HCT116 (cell line): ENCODE data around the gene TMEFF2.

Experiments
- CEBPB ChIP-seq: IDR thresholded peaks from 2 replicates; pipeline ENCODE4 v1.6.1; 2012; ENCODE audit warnings: low read depth
- CTCF ChIP-seq, 3 experiments: fragments of 200-600 bp in 1 of 3; sonication (generic) in 1 of 3; IDR thresholded peaks in 2 of 3; conservative IDR thresholded peaks in 1 of 3; 2 replicates each; pipeline ENCODE4 v1.5.1; 2012 to 2017; ENCODE audit warnings: low read depth in 2 of 3, low read length in 2 of 3, antibody characterized with exemption in 1 of 3, borderline replicate concordance in 1 of 3, control low read depth in 1 of 3, mild to moderate bottlenecking in 1 of 3, mixed read lengths in 1 of 3, mixed run types in 1 of 3, moderate library complexity in 1 of 3; ENCODE audit not compliant: insufficient read depth in 1 of 3
- ELF1 ChIP-seq: IDR thresholded peaks from 2 replicates; pipeline ENCODE4 v1.6.1; 2012; ENCODE audit warnings: low read depth, borderline replicate concordance
- EZH2 ChIP-seq: fragments of 200-600 bp; sonication (generic); IDR thresholded peaks from 2 replicates; pipeline ENCODE4 v1.6.1; 2017; ENCODE audit warnings: antibody characterized with exemption, mixed run types
- MAX ChIP-seq: IDR thresholded peaks from 2 replicates; pipeline ENCODE4 v1.6.1; 2012
- POLR2A ChIP-seq: IDR thresholded peaks from 2 replicates; pipeline ENCODE4 v1.7.0; 2011; ENCODE audit warnings: borderline replicate concordance; ENCODE audit not compliant: insufficient read depth, insufficient read length; ENCODE audit errors: extremely low read depth
- POLR2AphosphoS5 ChIP-seq: IDR thresholded peaks from 2 replicates; pipeline ENCODE4 v1.6.1; 2011; ENCODE audit warnings: mild to moderate bottlenecking, low read depth, low read length, moderate library complexity
- RAD21 ChIP-seq: IDR thresholded peaks from 2 replicates; pipeline ENCODE4 v1.6.1; 2012; ENCODE audit warnings: low read depth, mild to moderate bottlenecking
- REST ChIP-seq: IDR thresholded peaks from 2 replicates; pipeline ENCODE4 v1.6.1; 2012; ENCODE audit warnings: low read depth
- SIN3A ChIP-seq: IDR thresholded peaks from 2 replicates; pipeline ENCODE4 v1.6.1; 2012; ENCODE audit warnings: low read depth
- YY1 ChIP-seq: IDR thresholded peaks from 2 replicates; pipeline ENCODE4 v1.6.1; 2011; ENCODE audit warnings: low read length, low read depth, moderate library complexity, mild to moderate bottlenecking; ENCODE audit not compliant: insufficient replicate concordance; ENCODE audit errors: extremely low read depth
- ZFX ChIP-seq: fragments of 450-650 bp; IDR thresholded peaks from 2 replicates; pipeline ENCODE4 v1.6.1; 2017
- ZNF274 ChIP-seq: fragments of 200-500 bp; sonication (Bioruptor generic); IDR thresholded peaks from 2 replicates; pipeline ENCODE4 v1.6.1; 2014; ENCODE audit warnings: mild to moderate bottlenecking, low read depth, low read length, inconsistent platforms

GRCh38 chr2:191952515-191953270 is 242.0 kb downstream of the TMEFF2 start:
- TF ChIP-seq ZNF274 (no peak), POLR2A (no peak), CTCF (IDR thresholded peaks at IDR 0.05 in 2 of 3, conservative IDR thresholded peaks at IDR 0.05 in 1 of 3; ENCODE audit: borderline replicate concordance in 1 of 3, insufficient read depth in 1 of 3, low read depth in 2 of 3, low read length in 2 of 3) (no peak), POLR2AphosphoS5 (no peak), REST (no peak), MAX (no peak), EZH2 (no peak), RAD21 (no peak), CEBPB (no peak), YY1 (no peak), ZFX (no peak), SIN3A (no peak), ELF1 (no peak)
